Measurements from ENCODE around the gene TMEM119.

GRCh38 chr12:108643941-108644810 is 46.3 kb upstream of the TMEM119 start:
- TF ChIP-seq POLR2A (IDR thresholded peaks at IDR 0.05): no peak
- peak in 1 of 2 donors; percentile 75 for TF ChIP-seq EP300 (IDR thresholded peaks at IDR 0.05)

Data from tibial nerve (tissue), 3 donors.